HG02938 (cell line): ENCODE results near the gene CEP152.

Experiments used
- ATAC-seq: cut with Tn5 transposase; IDR thresholded peaks from one replicate; pipeline ENCODE4 v1.9.1; 2021; ENCODE audit warnings: mild to moderate bottlenecking, moderate library complexity; ENCODE audit not compliant: unreplicated experiment

CEP152 gene

GRCh38 chr15:48705381-48705780 lies 105.5 kb downstream of the CEP152 start:
- no peak for ATAC-seq

GRCh38 chr15:48703544-48703943 lies 107.3 kb downstream of the CEP152 start:
- no peak for ATAC-seq

GRCh38 chr15:48702569-48703236 lies 108.2 kb downstream of the CEP152 start:
- ATAC-seq, result no peak

GRCh38 chr15:48696627-48697312 lies 114.1 kb downstream of the CEP152 start:
- no peak for ATAC-seq

- ATAC-seq, result no peak
These were observed 114.9 kb downstream of the CEP152 start for GRCh38 chr15:48695827-48696573.

- ATAC-seq, result no peak
These were observed 115.6 kb downstream of the CEP152 start for GRCh38 chr15:48695088-48695826.

GRCh38 chr15:48693484-48693883 lies 117.4 kb downstream of the CEP152 start:
- no peak for ATAC-seq

GRCh38 chr15:48688493-48688892 lies 122.4 kb downstream of the CEP152 start:
- no peak for ATAC-seq
